Natural killer cell (primary cell): ENCODE data around the gene N4BP2. TPM values are rescaled to one million over a fixed set of nuclear protein-coding genes. Genes with fewer than 3 reads are reported as not detected.

Experiments used
- ATAC-seq, 3 donors: fragments of 150-1000 bp in 2 of 3; fragments of 200-7000 bp in 1 of 3; cut with Tn5 transposase; 1 replicate in 1 of 3; 2 replicates in 2 of 3; pipeline ENCODE4 v1.10.0; 2021; ENCODE audit warnings: mild to moderate bottlenecking in 2 of 3, moderate library complexity in 2 of 3
- DNase-seq, 2 donors: peaks; one replicate each; pipeline versions ENCODE4 v3.0.0 to v3.0.0-alpha.2; 2013 to 2021; ENCODE audit warnings: mixed read lengths in 1 of 2
- H3K27ac ChIP-seq: one replicate; pipeline ENCODE4 v1.5.1; 2013; ENCODE audit warnings: mild to moderate bottlenecking, low read length
- H3K27me3 ChIP-seq: one replicate; pipeline ENCODE4 v1.6.1; 2013; ENCODE audit warnings: low read length; ENCODE audit not compliant: control insufficient read depth, insufficient read depth
- H3K36me3 ChIP-seq: one replicate; pipeline ENCODE4 v1.6.1; 2013; ENCODE audit warnings: low read length; ENCODE audit not compliant: control insufficient read depth, insufficient read depth
- H3K4me1 ChIP-seq: one replicate; pipeline ENCODE4 v1.6.1; 2013; ENCODE audit warnings: low read length; ENCODE audit not compliant: control insufficient read depth, insufficient read depth
- H3K4me3 ChIP-seq: one replicate; pipeline ENCODE4 v1.5.1; 2013; ENCODE audit warnings: low read length
- H3K9me3 ChIP-seq: one replicate; pipeline ENCODE4 v1.6.1; 2013; ENCODE audit warnings: low read length; ENCODE audit not compliant: control insufficient read depth, insufficient read depth
- H3K27ac Mint-ChIP-seq, 2 donors: one replicate each; pipeline ENCODE4 v1.8.0; 2022; ENCODE audit warnings: mild to moderate bottlenecking in 2 of 2, mixed read lengths in 2 of 2, moderate library complexity in 1 of 2
- H3K27me3 Mint-ChIP-seq, 2 donors: one replicate each; pipeline ENCODE4 v1.8.0; 2022; ENCODE audit warnings: low read depth in 2 of 2, mixed read lengths in 2 of 2
- H3K36me3 Mint-ChIP-seq: one replicate; pipeline ENCODE4 v1.8.0; 2022; ENCODE audit warnings: mixed read lengths
- H3K4me1 Mint-ChIP-seq, 2 donors: one replicate each; pipeline ENCODE4 v1.8.0; 2022; ENCODE audit warnings: mixed read lengths in 2 of 2
- H3K4me3 Mint-ChIP-seq: one replicate; pipeline ENCODE4 v1.8.0; 2022; ENCODE audit warnings: mild to moderate bottlenecking, moderate library complexity, mixed read lengths
- H3K9me3 Mint-ChIP-seq, 2 donors: one replicate each; pipeline ENCODE4 v1.8.0; 2022; ENCODE audit warnings: mixed read lengths in 2 of 2
- CTCF ChIP-seq: fragments of 200-600 bp; IDR thresholded peaks from one replicate; pipeline ENCODE4 v1.8.0; 2022; ENCODE audit warnings: antibody characterized with exemption
- WGBS: methylation state at CpG from one replicate; pipeline ENCODE4 v1.1.7; 2013; ENCODE audit warnings: missing lambda C conversion rate; ENCODE audit not compliant: insufficient coverage; 5-methylcytosine and 5-hydroxymethylcytosine counted together
- intact Hi-C: fragments of 100-400 bp; cut with micrococcal nuclease; formaldehyde crosslinking; loops from one replicate; pipeline ENCODE4 v1.14.2; 2022
- total RNA-seq, 4 donors: library from RNA; stranded (reverse); fragments of 120-200 nt in 1 of 4; gene quantifications; one replicate each; pipeline versions ENCODE4 v1.2.3 to v1.2.4, GENCODE V29; 2013 to 2022

N4BP2 gene
- total RNA-seq, 3 donors from 2014 or later (not counting 1 experiment from before 2014, with no cell fraction given) = 16.4 to 22.4 (median 17.5) TPM

- peak overlapping the region; percentile 92 for H3K27ac ChIP-seq
- intact Hi-C loops = loop anchor here (2.0 to 5.0 kb wide), 4 partner anchors 36 to 559 kb away; partner anchors contain the start of genes N4BP2 and SMIM14
- H3K36me3 Mint-ChIP-seq = peaks cover 11% of the 10 kb centered on the region
- no peaks in the 10 kb centered on the region for H3K36me3 ChIP-seq
- H3K4me1 ChIP-seq = peaks cover 54% of the 10 kb centered on the region
- no peaks in the 10 kb centered on the region for H3K9me3 ChIP-seq
- ATAC-seq (no peak), DNase-seq (peak in 1 of 2 donors; percentile 51)
- TF ChIP-seq CTCF = no peak
- H3K9me3 Mint-ChIP-seq = no peaks in the 10 kb centered on the region
- peak overlapping the region; percentile 99 to 100 for H3K27ac Mint-ChIP-seq
- no peaks in the 10 kb centered on the region for H3K27me3 ChIP-seq
- peak overlapping the region; percentile 67 for H3K4me3 ChIP-seq
- no peaks in the 10 kb centered on the region for H3K27me3 Mint-ChIP-seq
- peaks cover 75 to 83% of the 10 kb centered on the region in 2 donors for H3K4me1 Mint-ChIP-seq
- H3K4me3 Mint-ChIP-seq = peak overlapping the region; percentile 100
- 43% methylated on average over 8 of the region's 8 CpGs for WGBS
These were observed 139.6 kb downstream of the N4BP2 start for GRCh38 chr4:40196272-40196671.

GRCh38 chr4:40196724-40197281, 140.2 kb downstream of the N4BP2 start, which contains the start of gene RHOH:
RHOH (plus strand) TSS chr4:40197031; CDS start chr4:40243387, 46,356 bp downstream.
- Histone ChIP-seq H3K4me3 (peak within 1 kb of the TSS; percentile 67), H3K9me3 (no peaks in the 10 kb centered on the region), H3K27me3 (no peaks in the 10 kb centered on the region), H3K4me1 (peaks cover 57% of the 10 kb centered on the region), H3K27ac (peak within 1 kb of the TSS; percentile 92), H3K36me3 (no peaks in the 10 kb centered on the region)
- Mint-ChIP-seq H3K27me3 (no peaks in the 10 kb centered on the region), H3K36me3 (peaks cover 11% of the 10 kb centered on the region), H3K4me1 (peaks cover 78 to 88% of the 10 kb centered on the region in 2 donors), H3K9me3 (no peaks in the 10 kb centered on the region), H3K4me3 (peak within 1 kb of the TSS; percentile 100), H3K27ac (peak within 1 kb of the TSS; percentile 99 to 100)
- peak; percentile 47 to 69 (median 58) for ATAC-seq
- DNase-seq = peak; percentile 62 to 93
- no peak for TF ChIP-seq CTCF
- intact Hi-C loops = loop anchor here (1.0 to 5.0 kb wide), 6 partner anchors 35 to 560 kb away; partner anchors contain the start of genes N4BP2 and SMIM14
- 7% methylated on average over 13 of the region's 14 CpGs for WGBS

GRCh38 chr4:40197879-40198689, 141.4 kb downstream of the N4BP2 start:
- WGBS = 3% methylated on average over 15 of the region's 15 CpGs
- peak overlapping the region; percentile 100 for H3K4me3 Mint-ChIP-seq
- Histone ChIP-seq H3K27me3 (no peaks in the 10 kb centered on the region), H3K36me3 (no peaks in the 10 kb centered on the region), H3K9me3 (no peaks in the 10 kb centered on the region), H3K4me3 (peak overlapping the region; percentile 67), H3K27ac (peak overlapping the region; percentile 92), H3K4me1 (peaks cover 61% of the 10 kb centered on the region)
- peak; percentile 58 to 64 (median 59) for ATAC-seq
- H3K27me3 Mint-ChIP-seq = no peaks in the 10 kb centered on the region
- peaks cover 11% of the 10 kb centered on the region for H3K36me3 Mint-ChIP-seq
- H3K27ac Mint-ChIP-seq = peak overlapping the region; percentile 99 to 100
- H3K4me1 Mint-ChIP-seq = peaks cover 81 to 92% of the 10 kb centered on the region in 2 donors
- intact Hi-C loops = loop anchor here (1.0 to 5.0 kb wide), 6 partner anchors 34 to 561 kb away; partner anchors contain the start of genes N4BP2 and SMIM14
- peak; percentile 35 to 89 for DNase-seq
- TF ChIP-seq CTCF = no peak
- H3K9me3 Mint-ChIP-seq = no peaks in the 10 kb centered on the region
